BE2C (cell line): ENCODE measurements around the gene CCDC201.

Experiments used
- DNase-seq: peaks from one replicate; pipeline ENCODE4 v3.0.0-alpha.2; 2020
- H3K27me3 ChIP-seq: fragments of 250-450 bp; sonication (Bioruptor Pico); 2 replicates; pipeline ENCODE4 v1.5.1; 2020; ENCODE audit warnings: mild to moderate bottlenecking
- H3K36me3 ChIP-seq: fragments of 250-450 bp; sonication (Bioruptor Pico); 2 replicates; pipeline ENCODE4 v1.5.1; 2020; ENCODE audit warnings: mild to moderate bottlenecking
- H3K4me1 ChIP-seq: fragments of 250-450 bp; sonication (Bioruptor Pico); 2 replicates; pipeline ENCODE4 v1.5.1; 2020
- H3K4me3 ChIP-seq: 2 replicates; pipeline ENCODE4 v1.5.1; 2011; ENCODE audit warnings: low read depth, low read length
- H3K9me3 ChIP-seq: fragments of 250-450 bp; sonication (Bioruptor Pico); 2 replicates; pipeline ENCODE4 v1.5.1; 2020
- TF ChIP-seq, protein P1 (sequence below): IDR thresholded peaks from 2 replicates; pipeline ENCODE4 v1.5.1; 2012; ENCODE audit warnings: mild to moderate bottlenecking, low read depth, low read length

CCDC201 gene

GRCh38 chr7:45898222-45898621 lies 25.3 kb upstream of the CCDC201 start:
- TF ChIP-seq, protein P1, sequence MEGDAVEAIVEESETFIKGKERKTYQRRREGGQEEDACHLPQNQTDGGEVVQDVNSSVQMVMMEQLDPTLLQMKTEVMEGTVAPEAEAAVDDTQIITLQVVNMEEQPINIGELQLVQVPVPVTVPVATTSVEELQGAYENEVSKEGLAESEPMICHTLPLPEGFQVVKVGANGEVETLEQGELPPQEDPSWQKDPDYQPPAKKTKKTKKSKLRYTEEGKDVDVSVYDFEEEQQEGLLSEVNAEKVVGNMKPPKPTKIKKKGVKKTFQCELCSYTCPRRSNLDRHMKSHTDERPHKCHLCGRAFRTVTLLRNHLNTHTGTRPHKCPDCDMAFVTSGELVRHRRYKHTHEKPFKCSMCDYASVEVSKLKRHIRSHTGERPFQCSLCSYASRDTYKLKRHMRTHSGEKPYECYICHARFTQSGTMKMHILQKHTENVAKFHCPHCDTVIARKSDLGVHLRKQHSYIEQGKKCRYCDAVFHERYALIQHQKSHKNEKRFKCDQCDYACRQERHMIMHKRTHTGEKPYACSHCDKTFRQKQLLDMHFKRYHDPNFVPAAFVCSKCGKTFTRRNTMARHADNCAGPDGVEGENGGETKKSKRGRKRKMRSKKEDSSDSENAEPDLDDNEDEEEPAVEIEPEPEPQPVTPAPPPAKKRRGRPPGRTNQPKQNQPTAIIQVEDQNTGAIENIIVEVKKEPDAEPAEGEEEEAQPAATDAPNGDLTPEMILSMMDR, result no peak
- Histone ChIP-seq H3K36me3 (no peaks in the 10 kb centered on the region), H3K9me3 (no peaks in the 10 kb centered on the region), H3K4me3 (no peak overlapping the region), H3K27me3 (0 out of 2 replicates have a peak, but pooled peaks cover 5% of the 10 kb centered on the region), H3K4me1 (no peaks in the 10 kb centered on the region)
- DNase-seq, result no peak

DNA sequence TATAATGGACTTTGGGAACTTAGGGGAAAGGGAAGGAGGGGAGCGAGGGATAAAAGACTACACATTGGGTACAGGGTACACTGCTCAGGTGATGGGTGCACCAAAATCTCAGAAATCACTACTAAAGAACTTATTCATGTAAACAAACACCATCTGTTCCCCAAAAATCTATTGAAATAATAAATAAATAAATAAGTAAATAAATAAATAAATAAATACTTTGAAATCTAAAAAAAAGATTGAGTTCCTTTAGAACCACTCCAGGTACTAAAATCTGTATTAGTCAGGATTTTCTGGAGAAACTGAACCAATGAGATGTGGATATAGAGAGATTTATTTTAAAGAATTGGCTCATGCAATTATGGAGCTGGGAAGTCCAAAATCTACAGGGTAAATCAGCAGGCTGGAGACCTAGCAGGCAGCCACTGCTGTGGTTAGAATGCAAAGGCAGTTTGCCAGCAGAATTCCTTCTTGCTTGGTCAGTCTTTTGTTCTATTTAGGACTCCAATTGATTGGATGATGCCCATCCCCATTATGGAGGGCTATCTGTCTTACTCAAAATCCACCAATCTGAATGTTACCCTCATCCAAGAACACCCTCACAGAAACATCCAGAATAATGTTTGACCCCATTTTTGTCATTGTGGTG lies 24.3 kb upstream of the CCDC201 start:
- Histone ChIP-seq H3K9me3 (no peaks in the 10 kb centered on the region), H3K4me1 (no peaks in the 10 kb centered on the region), H3K36me3 (no peaks in the 10 kb centered on the region), H3K27me3 (0 out of 2 replicates have a peak, but pooled peaks cover 5% of the 10 kb centered on the region), H3K4me3 (no peak overlapping the region)
- TF ChIP-seq, protein P1, result no peak
- no peak for DNase-seq

- H3K9me3 ChIP-seq, result no peaks in the 10 kb centered on the region
- TF ChIP-seq, protein P1, result no peak
- DNase-seq, result no peak
- no peak overlapping the region for H3K4me3 ChIP-seq
- peaks cover 15% of the 10 kb centered on the region for H3K27me3 ChIP-seq
- H3K4me1 ChIP-seq, result no peaks in the 10 kb centered on the region
- H3K36me3 ChIP-seq, result no peaks in the 10 kb centered on the region
Measured at GRCh38 chr7:45894665-45895062, 21.8 kb upstream of the CCDC201 start.

DNA sequence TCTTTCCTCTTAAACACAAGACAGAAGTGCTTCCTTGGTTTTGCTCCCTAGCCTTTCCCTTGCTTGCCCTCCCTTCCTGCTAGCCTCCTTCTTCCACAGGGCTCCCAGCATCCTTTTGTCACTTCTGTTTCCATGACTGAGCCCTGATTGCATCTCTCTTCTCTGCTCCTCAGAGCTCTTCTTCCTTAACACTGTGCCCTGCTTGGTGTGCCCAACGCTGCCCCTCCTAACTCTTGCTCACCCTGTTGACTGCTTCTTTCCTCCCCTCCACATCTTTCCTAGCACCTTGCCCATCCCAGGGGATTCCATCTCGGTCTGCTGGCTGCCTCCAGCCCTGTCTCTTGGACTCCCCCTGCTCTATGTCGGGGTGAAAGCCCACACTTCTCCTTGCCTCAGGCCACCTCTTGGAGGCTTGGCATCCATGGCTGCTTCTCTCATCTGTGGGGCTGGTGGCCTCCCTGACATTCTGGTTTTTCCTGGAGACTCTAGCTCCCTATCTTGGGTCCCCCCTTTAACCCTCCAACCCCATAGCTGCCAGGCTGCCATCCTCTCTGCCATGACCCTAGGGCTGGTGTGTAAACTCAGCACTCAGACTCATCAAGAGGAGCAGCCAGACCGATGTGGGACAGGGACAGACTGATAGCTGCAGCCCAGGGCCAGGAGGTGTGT lies 21.2 kb upstream of the CCDC201 start:
- no peaks in the 10 kb centered on the region for H3K36me3 ChIP-seq
- H3K9me3 ChIP-seq, result no peaks in the 10 kb centered on the region
- no peak for DNase-seq
- no peak overlapping the region for H3K4me3 ChIP-seq
- H3K4me1 ChIP-seq, result no peaks in the 10 kb centered on the region
- peaks cover 20% of the 10 kb centered on the region for H3K27me3 ChIP-seq
- TF ChIP-seq, protein P1, result no peak

DNA sequence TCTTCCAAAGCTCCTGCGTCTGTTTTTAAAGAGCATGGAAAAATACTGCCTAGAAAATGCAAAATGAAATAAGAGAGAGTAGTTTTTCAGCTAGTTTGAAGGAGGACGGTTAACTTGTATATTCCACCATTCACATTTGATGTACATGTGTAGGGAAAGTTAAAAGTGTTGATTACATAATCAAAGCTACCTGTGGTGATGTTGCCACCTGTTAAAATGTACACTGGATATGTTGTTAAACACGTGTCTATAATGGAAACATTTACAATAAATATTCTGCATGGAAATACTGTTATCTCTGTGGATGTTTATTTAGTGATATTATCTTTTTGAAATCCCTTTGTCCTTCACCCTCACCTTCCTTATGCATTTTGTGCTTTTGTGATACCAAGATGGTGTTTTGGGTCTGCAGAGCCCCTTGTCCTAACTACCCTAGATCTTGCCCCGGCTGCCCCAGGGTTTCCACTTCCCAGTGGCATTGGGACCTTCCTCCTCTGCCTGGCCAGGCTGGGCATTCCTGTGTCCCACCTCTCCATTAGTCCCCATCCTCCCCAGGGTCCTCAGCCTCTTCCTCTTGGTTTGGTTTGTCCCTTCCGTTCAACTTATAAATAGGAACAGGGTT lies 20.6 kb upstream of the CCDC201 start:
- H3K9me3 ChIP-seq, result no peaks in the 10 kb centered on the region

More for the DNA sequence above, 20.6 kb upstream of the CCDC201 start:
- no peaks in the 10 kb centered on the region for H3K36me3 ChIP-seq
- TF ChIP-seq, protein P1, result no peak
- no peak for DNase-seq
- no peak overlapping the region for H3K4me3 ChIP-seq
- no peaks in the 10 kb centered on the region for H3K4me1 ChIP-seq
- H3K27me3 ChIP-seq, result peaks cover 25% of the 10 kb centered on the region
